Sigmoid colon (tissue), 4 donors: Measurements from ENCODE around the gene MACROH2A1.

Source experiments
- EP300 ChIP-seq, 4 donors: sonication (generic); formaldehyde crosslinking; IDR thresholded peaks; one replicate each; pipeline ENCODE4 v1.6.1; 2017; ENCODE audit warnings: antibody characterized with exemption in 4 of 4
- POLR2A ChIP-seq, 2 donors: fragments of 450-650 bp; IDR thresholded peaks; one replicate each; pipeline ENCODE4 v1.6.1; 2016; ENCODE audit warnings: antibody characterized with exemption in 2 of 2, mild to moderate bottlenecking in 2 of 2, moderate library complexity in 2 of 2
- POLR2AphosphoS5 ChIP-seq, 4 donors: sonication (generic); formaldehyde crosslinking; IDR thresholded peaks; one replicate each; pipeline ENCODE4 v1.6.1; 2017; ENCODE audit warnings: antibody characterized with exemption in 4 of 4
- TF ChIP-seq, protein P1 (sequence below), 4 experiments: fragments of 450-650 bp in 3 of 4; fragments of 200-600 bp in 1 of 4; IDR thresholded peaks; one replicate each; pipeline ENCODE4 v1.5.1; 2016 to 2019; ENCODE audit warnings: antibody characterized with exemption in 4 of 4, mild to moderate bottlenecking in 3 of 4, moderate library complexity in 2 of 4

DNA sequence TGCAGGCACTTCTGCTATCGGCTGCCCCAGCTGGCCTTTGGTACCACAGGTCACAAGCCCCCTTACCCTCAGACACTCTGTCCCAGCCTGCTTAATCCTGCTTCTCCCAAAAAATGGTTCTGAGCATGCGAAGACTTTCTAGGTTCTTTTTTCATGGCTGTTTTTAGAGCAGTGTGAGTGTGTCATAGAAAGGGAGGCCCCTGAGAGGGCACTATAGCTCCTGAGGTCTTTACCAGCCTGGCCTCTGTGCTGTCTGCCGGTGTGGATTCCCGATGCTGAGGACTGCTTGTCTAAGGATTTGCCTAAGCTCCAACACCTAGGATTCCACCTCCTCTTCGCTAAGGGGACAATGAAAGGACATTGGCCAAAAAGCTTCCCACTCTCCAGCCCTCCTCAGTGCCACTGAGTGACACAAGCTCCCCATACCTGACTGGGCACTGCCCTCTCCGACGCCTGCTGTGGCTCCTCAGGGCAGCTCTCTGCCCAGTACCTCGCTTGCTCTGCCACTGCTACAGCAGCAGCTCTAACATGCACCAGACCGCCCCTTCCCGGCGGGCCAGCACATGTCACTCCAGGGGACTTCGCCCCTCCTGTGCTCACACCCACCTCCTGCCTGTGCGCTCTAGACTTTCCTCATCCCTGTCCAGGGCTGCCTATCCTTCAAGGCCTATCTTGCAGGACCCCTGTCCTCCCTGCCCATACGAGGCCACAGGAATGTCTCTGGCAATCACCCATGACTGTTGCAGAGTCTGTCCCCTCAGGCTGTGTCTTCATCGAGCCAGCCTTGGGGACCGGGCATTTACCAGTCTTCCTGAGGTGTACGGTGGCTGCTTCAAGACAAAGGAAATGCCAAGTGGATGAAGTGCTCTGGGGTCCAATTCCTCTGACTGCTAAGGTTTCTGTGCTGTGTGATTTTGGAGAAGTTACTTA is 21.0 kb downstream of the MACROH2A1 start:
- TF ChIP-seq, protein P1, sequence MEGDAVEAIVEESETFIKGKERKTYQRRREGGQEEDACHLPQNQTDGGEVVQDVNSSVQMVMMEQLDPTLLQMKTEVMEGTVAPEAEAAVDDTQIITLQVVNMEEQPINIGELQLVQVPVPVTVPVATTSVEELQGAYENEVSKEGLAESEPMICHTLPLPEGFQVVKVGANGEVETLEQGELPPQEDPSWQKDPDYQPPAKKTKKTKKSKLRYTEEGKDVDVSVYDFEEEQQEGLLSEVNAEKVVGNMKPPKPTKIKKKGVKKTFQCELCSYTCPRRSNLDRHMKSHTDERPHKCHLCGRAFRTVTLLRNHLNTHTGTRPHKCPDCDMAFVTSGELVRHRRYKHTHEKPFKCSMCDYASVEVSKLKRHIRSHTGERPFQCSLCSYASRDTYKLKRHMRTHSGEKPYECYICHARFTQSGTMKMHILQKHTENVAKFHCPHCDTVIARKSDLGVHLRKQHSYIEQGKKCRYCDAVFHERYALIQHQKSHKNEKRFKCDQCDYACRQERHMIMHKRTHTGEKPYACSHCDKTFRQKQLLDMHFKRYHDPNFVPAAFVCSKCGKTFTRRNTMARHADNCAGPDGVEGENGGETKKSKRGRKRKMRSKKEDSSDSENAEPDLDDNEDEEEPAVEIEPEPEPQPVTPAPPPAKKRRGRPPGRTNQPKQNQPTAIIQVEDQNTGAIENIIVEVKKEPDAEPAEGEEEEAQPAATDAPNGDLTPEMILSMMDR (IDR thresholded peaks at IDR 0.05), result no peak
- no peak for TF ChIP-seq POLR2AphosphoS5 (IDR thresholded peaks at IDR 0.05)
- no peak for TF ChIP-seq POLR2A (IDR thresholded peaks at IDR 0.05)
- no peak for TF ChIP-seq EP300 (IDR thresholded peaks at IDR 0.05)
